ENCODE results near the gene STAT3.
"Not testable (repeated sequence)": the region's sequence is repeated elsewhere in the genome, so short reads cannot be mapped to it uniquely, and the experiment has no call there.

The STAT3 gene

DNA sequence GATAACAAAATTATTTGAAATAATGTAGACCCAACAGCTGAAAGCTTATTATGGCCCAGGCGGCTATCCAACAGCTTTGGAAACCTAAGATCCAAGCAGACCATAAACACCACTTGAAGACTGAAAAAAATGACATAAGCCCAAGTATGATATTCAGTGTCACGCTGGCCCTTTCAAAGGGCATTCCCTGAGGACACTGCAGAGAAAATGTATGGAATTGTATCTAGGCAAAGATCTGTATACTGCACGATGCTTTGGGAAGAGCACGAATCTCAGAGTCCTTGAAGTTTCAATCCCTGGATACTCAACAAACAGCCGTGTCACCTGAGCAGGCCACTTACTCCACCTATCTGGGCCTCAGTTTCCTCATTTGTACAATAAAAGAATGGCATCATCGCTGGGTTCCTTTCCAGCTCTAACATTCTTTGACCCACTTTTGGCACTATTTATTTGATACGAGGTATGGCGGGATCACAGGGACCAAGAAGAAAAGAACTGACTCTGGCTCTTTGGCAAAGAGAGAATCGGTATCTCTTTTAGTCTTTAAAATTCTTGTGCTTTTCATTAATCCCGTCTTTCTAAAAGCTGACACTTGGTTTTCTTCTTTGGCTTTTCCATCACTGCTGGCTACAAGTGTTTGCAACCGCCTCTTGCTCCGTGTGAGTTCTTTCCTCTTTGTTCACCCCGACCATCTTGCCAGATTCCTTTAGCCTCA is 113.3 kb downstream of the STAT3 start:
- no peak for DNase-seq

- no peak for DNase-seq
Observed at GRCh38 chr17:42274253-42274542, 114.0 kb downstream of the STAT3 start.

DNA sequence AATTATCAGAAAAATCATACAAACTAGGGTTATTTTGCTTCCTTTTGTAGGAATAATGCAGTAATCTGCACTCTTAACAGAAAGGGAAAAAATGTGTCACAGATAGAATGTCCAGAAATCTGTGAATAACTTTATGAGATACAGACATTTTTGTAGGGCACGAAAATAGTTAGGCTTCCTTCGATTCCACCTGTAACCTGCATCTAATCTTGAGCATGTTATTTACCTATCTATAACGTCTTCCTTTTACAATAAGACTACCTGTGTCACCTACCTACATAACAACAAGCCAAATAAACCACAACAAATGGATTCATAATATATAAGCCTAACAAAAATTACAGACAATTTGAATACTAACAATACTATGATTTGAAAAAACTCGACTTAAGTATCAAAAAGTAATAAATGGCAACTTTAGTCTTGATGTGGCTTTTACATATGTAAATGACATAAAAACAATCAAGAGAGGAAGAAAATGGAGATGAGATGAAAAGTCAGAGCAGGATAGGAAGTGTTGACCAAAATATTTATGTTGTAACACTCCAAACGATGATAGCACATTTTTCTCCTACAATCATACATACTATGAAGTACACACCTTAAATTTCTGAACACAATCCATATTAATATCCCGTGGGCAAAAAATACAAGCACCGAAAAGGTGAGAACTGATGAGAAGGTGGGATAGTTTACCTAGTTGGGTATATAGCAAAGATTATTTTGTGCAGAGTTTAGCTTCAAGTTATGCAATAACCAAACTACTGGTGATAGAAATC is 114.6 kb downstream of the STAT3 start:
- no peak for DNase-seq

DNA sequence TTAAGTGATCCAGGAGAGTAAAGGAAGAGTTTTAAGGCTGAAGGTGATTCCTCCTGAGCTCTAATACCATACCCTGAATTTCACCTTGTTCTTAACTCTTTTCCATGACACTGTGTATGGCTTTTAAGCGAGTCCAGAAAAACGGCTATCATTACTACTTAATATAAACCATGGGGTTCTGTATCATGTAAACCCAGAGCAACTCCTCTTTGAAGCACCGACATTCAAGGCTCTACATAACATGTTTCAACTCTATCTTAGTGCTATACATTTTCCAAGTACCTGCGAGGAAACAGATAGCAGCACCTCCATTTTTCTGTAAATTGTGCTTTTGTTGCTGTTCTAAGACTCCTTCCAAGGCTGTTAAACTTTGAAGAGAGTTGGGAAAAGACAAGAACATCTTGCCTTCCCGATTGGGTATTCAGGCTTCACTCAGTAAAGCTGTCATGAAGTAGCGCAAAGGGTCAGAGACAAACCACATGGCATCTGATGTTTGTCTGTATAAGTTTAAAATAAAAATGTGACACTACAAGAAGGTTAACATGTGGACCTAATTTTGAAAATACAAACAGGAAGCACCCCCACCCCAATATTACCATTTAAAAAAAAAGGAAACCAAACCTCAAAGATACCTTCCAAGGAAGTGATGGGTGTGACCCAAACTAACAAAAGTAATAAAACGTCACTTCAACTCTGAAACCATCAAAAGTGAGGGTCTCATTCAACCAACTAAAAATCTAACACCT is 115.9 kb downstream of the STAT3 start:
- DNase-seq = no peak

DNA sequence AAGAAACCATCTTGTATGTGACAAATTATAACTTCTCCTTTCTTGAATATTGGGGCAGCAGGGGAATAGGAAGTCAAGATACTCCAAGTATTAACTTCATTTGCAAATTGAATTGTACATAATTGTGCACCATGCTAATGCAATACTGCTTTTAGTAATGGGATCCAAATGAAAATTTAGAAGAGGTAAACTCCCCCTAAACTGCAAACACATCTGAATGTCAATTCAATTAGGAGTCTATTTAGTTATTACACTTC is 116.5 kb downstream of the STAT3 start:
- DNase-seq = no peak

GRCh38 chr17:42271006-42271778 is 117.0 kb downstream of the STAT3 start:
- no peak for DNase-seq

DNA sequence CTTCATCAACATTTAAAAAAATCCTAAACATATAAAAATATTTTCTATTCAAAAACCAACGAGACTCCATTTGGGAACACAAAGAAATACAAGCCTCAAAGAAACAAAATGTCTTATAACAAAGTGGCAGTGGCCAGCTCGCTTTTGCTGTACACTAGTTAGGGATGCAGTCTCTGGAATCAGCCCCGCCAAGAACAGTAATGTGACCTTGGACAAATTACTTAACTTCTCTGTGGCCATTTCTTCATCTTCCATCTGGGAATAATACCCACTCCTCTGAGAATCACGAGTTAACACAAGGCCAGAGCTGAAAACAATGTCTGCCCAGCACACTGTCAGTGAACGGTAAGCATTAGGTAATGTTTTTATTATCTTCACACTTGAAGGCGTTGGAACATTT is 117.6 kb downstream of the STAT3 start:
- DNase-seq = no peak

DNA sequence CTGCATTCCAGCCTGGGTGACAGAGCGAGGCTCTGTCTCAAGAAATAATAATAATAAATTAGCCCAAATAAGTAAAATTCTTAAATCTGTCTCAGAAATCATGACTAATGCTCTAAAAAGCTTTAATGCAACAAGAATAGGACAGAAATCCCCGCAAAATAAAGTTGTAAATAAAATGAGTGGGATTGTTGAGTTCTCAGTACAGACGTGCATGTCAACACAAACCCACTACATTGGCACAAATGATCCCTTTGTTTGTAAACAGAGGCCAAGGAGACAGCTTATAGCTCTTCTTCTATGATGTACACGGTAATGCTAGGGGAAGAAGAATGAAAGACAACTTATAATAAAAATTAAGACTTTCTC is 118.1 kb downstream of the STAT3 start:
- no peak for DNase-seq

DNA sequence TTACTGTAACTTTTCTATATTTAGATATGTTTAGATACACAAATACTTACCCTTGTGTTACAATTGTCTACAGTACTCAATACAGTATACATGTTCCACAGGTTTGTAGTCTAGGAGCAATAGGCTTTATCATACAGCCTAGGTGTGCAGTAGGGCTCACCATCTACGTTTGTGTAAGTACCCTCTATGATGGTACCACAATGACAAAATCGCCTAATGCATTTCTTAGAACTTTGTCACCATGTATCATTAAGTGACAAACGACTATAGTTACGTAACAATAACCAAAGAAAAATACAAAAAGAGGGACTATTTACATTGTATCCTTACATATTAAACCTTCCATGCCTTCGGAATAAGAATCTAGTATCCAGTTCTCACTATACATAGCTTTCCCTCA is 120.0 kb downstream of the STAT3 start:
- DNase-seq = no peak

GRCh38 chr17:42266918-42267766 is 121.1 kb downstream of the STAT3 start:
- DNase-seq = no peak

DNA sequence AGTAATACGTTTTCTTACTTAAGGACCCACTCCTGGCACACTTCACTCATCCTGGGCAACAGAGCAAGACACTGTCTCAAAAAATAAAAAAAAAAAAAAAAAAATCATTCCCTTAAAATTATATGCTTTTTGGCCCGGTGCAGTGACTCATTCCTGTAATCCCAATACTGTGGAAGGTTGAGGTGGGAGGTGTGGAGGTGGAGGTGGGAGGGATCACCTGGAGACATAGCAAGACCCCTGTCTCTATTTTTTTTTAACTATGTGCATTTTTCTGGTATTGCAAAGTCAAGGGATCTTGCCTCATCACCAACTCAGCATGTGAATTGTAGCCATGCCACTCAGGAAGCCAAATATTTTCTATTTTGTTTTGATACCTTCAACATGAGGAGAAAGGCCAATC is 121.8 kb downstream of the STAT3 start:
- DNase-seq = no peak

DNA sequence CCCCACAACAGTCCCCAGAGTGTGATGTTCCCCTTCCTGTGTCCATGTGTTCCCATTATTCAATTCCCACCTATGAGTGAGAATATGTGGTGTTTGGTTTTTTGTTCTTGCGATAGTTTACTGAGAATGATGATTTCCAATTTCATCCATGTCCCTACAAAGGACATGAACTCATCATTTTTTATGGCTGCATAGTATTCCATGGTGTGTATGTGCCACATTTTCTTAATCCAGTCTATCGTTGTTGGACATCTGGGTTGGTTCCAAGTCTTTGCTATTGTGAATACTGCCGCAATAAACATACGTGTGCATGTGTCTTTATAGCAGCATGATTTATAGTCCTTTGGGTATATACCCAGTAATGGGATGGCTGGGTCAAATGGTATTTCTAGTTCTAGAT is 123.9 kb downstream of the STAT3 start:
- DNase-seq = not testable (repeated sequence)
